HFF-Myc (cell line): ENCODE results near the gene CEACAM3.
"Not testable (repeated sequence)": the region's sequence is repeated elsewhere in the genome, so short reads cannot be mapped to it uniquely, and the experiment has no call there.

ENCODE experiments used
- DNase-seq: peaks from one replicate; pipeline ENCODE4 v3.0.0-alpha.2; 2011; ENCODE audit warnings: low read depth; ENCODE audit errors: extremely low read depth
- H3K4me3 ChIP-seq: replicated peaks from 2 replicates; pipeline ENCODE4 v1.5.1; 2011; ENCODE audit warnings: low read depth, mild to moderate bottlenecking, control low read depth, low read length
- CTCF ChIP-seq: IDR thresholded peaks from 2 replicates; pipeline ENCODE4 v1.5.1; 2012; ENCODE audit warnings: mild to moderate bottlenecking, low read depth, low read length, control low read depth; ENCODE audit errors: missing control alignments

Gene CEACAM3

GRCh38 chr19:41796362-41796761 lies at the start of gene CEACAM3:
Gene CEACAM3, plus strand, starts transcription at chr19:41796587. Its CDS starts 91 bp downstream, at chr19:41796678.
- no peak within 1 kb of the TSS for H3K4me3 ChIP-seq
- DNase-seq, result no peak
- TF ChIP-seq CTCF, result no peak

- peak; percentile 12 for DNase-seq
- TF ChIP-seq CTCF, result peak; percentile 50
- no peak overlapping the region for H3K4me3 ChIP-seq
Observed at GRCh38 chr19:41746593-41747227, 49.7 kb upstream of the CEACAM3 start.

- H3K4me3 ChIP-seq, result no peak overlapping the region
- no peak for DNase-seq
- no peak for TF ChIP-seq CTCF
Observed at GRCh38 chr19:41748012-41748411, 48.4 kb upstream of the CEACAM3 start.

GRCh38 chr19:41750248-41751134 lies 45.9 kb upstream of the CEACAM3 start:
- not testable (repeated sequence) for H3K4me3 ChIP-seq, DNase-seq

GRCh38 chr19:41753159-41753558 lies 43.2 kb upstream of the CEACAM3 start:
- H3K4me3 ChIP-seq, result no peak overlapping the region
- DNase-seq, result no peak
- peak; percentile 95 for TF ChIP-seq CTCF

GRCh38 chr19:41753936-41754529 lies 42.4 kb upstream of the CEACAM3 start:
- DNase-seq, result peak; percentile 3

More at GRCh38 chr19:41753936-41754529, 42.4 kb upstream of the CEACAM3 start:
- peak; percentile 84 for TF ChIP-seq CTCF
- H3K4me3 ChIP-seq, result no peak overlapping the region
